Lower leg skin (tissue), 3 donors: Measurements from ENCODE around the gene TSPAN33.

Experiments used
- CTCF ChIP-seq, 3 donors: fragments of 450-650 bp; IDR thresholded peaks; one replicate each; pipeline ENCODE4 v1.5.1; 2016; ENCODE audit warnings: antibody characterized with exemption in 3 of 3, mild to moderate bottlenecking in 3 of 3, moderate library complexity in 2 of 3
- POLR2A ChIP-seq, 2 donors: fragments of 450-650 bp; IDR thresholded peaks; one replicate each; pipeline ENCODE4 v1.6.1; 2016 to 2017; ENCODE audit warnings: antibody characterized with exemption in 2 of 2, mild to moderate bottlenecking in 1 of 2, moderate library complexity in 1 of 2

- TF ChIP-seq CTCF (IDR thresholded peaks at IDR 0.05) (no peak), POLR2A (IDR thresholded peaks at IDR 0.05) (no peak)
These were observed 42.8 kb upstream of the TSPAN33 start for GRCh38 chr7:129101746-129102145.
